Measurements from ENCODE around the gene PTPN22.

Gene PTPN22

GRCh38 chr1:113805639-113806038, 65.9 kb downstream of the PTPN22 start:
- in situ Hi-C loops (cut with MboI; ENCODE audit: low sequenced_read_pairs, unreplicated experiment), result no loop called here
- TF ChIP-seq, protein P1, sequence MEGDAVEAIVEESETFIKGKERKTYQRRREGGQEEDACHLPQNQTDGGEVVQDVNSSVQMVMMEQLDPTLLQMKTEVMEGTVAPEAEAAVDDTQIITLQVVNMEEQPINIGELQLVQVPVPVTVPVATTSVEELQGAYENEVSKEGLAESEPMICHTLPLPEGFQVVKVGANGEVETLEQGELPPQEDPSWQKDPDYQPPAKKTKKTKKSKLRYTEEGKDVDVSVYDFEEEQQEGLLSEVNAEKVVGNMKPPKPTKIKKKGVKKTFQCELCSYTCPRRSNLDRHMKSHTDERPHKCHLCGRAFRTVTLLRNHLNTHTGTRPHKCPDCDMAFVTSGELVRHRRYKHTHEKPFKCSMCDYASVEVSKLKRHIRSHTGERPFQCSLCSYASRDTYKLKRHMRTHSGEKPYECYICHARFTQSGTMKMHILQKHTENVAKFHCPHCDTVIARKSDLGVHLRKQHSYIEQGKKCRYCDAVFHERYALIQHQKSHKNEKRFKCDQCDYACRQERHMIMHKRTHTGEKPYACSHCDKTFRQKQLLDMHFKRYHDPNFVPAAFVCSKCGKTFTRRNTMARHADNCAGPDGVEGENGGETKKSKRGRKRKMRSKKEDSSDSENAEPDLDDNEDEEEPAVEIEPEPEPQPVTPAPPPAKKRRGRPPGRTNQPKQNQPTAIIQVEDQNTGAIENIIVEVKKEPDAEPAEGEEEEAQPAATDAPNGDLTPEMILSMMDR (IDR thresholded peaks at IDR 0.05; ENCODE audit: borderline replicate concordance, control extremely low read depth, extremely low read depth, insufficient read depth, missing control alignments), result no peak
- DNase-seq (ENCODE audit: low spot score), result no peak

GRCh38 chr1:113805256-113805531, 66.3 kb downstream of the PTPN22 start:
- TF ChIP-seq, protein P1 (IDR thresholded peaks at IDR 0.05; ENCODE audit: borderline replicate concordance, control extremely low read depth, extremely low read depth, insufficient read depth, missing control alignments), result no peak

GRCh38 chr1:113804421-113805255, 66.9 kb downstream of the PTPN22 start:
- DNase-seq (ENCODE audit: low spot score), result no peak
- in situ Hi-C loops (cut with MboI; ENCODE audit: low sequenced_read_pairs, unreplicated experiment), result no loop called here
- TF ChIP-seq, protein P1 (IDR thresholded peaks at IDR 0.05; ENCODE audit: borderline replicate concordance, control extremely low read depth, extremely low read depth, insufficient read depth, missing control alignments), result no peak

More at GRCh38 chr1:113805256-113805531, 66.3 kb downstream of the PTPN22 start:
- no peak for DNase-seq (ENCODE audit: low spot score)
- in situ Hi-C loops (cut with MboI; ENCODE audit: low sequenced_read_pairs, unreplicated experiment), result no loop called here

DNA sequence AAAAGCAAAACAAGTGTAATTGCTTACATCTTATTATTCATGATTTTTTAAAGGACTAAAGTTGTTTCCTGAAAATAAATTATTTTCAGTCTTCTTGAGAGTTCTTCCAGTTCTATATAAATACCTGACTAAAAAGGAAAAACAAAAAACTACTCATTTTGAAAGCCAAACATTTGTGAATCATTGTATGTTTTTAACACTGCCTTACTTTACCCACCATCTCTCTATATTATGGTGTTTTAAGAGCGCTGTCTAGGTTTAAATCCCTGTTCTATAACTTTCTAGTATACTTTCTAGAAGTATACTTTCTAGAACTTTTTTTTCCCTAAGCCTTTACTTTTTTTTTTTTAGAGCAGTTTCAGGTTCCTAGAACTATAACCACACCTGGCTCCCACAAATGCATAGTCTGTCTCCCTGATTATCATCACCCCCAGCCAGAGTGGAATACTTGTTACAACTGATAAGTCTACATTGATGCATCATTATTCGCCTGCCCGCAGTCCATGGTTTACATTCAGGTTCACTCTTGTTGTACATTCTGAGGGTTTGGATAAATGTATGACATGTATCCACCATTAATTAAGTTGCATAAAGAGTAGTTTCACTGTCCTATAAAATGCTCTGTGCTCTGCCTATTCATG, 69.0 kb downstream of the PTPN22 start:
- in situ Hi-C loops (cut with MboI; ENCODE audit: low sequenced_read_pairs, unreplicated experiment), result no loop called here

GRCh38 chr1:113800487-113800886, 71.0 kb downstream of the PTPN22 start:
- in situ Hi-C loops (cut with MboI; ENCODE audit: low sequenced_read_pairs, unreplicated experiment), result no loop called here
- DNase-seq (ENCODE audit: low spot score), result no peak
- TF ChIP-seq, protein P1 (IDR thresholded peaks at IDR 0.05; ENCODE audit: borderline replicate concordance, control extremely low read depth, extremely low read depth, insufficient read depth, missing control alignments), result no peak

More for the DNA sequence above, 69.0 kb downstream of the PTPN22 start:
- DNase-seq (ENCODE audit: low spot score), result no peak
- TF ChIP-seq, protein P1 (IDR thresholded peaks at IDR 0.05; ENCODE audit: borderline replicate concordance, control extremely low read depth, extremely low read depth, insufficient read depth, missing control alignments), result no peak

GRCh38 chr1:113797472-113797871, 74.0 kb downstream of the PTPN22 start:
- in situ Hi-C loops (cut with MboI; ENCODE audit: low sequenced_read_pairs, unreplicated experiment), result no loop called here
- TF ChIP-seq, protein P1 (IDR thresholded peaks at IDR 0.05; ENCODE audit: borderline replicate concordance, control extremely low read depth, extremely low read depth, insufficient read depth, missing control alignments), result no peak
- DNase-seq (ENCODE audit: low spot score), result no peak
